Stimulated activated naive CD8-positive, alpha-beta T cell treated with anti-CD3 and anti-CD28 coated beads, Interleukin-15, amount 100 ng/mL, for 72 hours (primary cell): Measurements from ENCODE around the gene CD47.

ENCODE experiments used
- ATAC-seq: fragments of 150-1000 bp; cut with Tn5 transposase; 2 replicates; pipeline ENCODE4 v1.10.0; 2021; ENCODE audit warnings: mild to moderate bottlenecking, moderate library complexity
- DNase-seq, 2 donors: peaks; one replicate each; pipeline ENCODE4 v3.0.0; 2021 to 2022
- H3K27ac Mint-ChIP-seq, 2 donors: one replicate each; pipeline ENCODE4 v1.8.0; 2022; ENCODE audit warnings: mild to moderate bottlenecking in 2 of 2, mixed read lengths in 2 of 2, moderate library complexity in 2 of 2
- H3K27me3 Mint-ChIP-seq: one replicate; pipeline ENCODE4 v1.8.0; 2022; ENCODE audit warnings: mixed read lengths
- H3K4me1 Mint-ChIP-seq: one replicate; pipeline ENCODE4 v1.8.0; 2022; ENCODE audit warnings: mild to moderate bottlenecking, mixed read lengths
- H3K4me3 Mint-ChIP-seq, 2 donors: one replicate each; pipeline ENCODE4 v1.8.0; 2022; ENCODE audit warnings: mild to moderate bottlenecking in 2 of 2, mixed read lengths in 2 of 2, moderate library complexity in 1 of 2
- H3K9me3 Mint-ChIP-seq, 2 donors: one replicate each; pipeline ENCODE4 v1.8.0; 2022; ENCODE audit warnings: mixed read lengths in 2 of 2

The CD47 gene

DNA sequence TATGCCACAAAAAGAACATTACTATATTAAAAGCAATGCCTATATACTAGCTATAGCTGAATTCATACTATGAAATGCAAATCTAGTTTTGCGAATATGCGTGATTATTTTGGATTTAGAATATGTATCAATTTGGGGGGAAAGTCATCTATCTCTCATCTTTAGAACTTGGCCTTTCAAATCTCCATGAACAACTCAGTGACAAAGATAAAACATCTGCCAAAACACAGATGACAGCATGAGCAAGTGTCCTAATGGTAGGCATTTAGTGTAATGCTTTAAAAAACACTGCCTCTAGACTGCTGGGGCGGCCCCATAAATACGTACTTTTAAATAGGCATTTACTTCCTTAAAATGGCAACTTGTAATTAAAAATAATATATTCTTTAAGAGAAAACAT is 2.7 kb downstream of the CD47 start:
- DNase-seq (no peak), ATAC-seq (no peak)
- peaks cover 5 to 7% of the 10 kb centered on the region in 2 donors for H3K9me3 Mint-ChIP-seq
- peak overlapping the region; percentile 23 to 91 for H3K27ac Mint-ChIP-seq
- no peaks in the 10 kb centered on the region for H3K27me3 Mint-ChIP-seq
- peaks cover 19% of the 10 kb centered on the region for H3K4me1 Mint-ChIP-seq
- peak overlapping the region in 1 of 2 donors; percentile 46 for H3K4me3 Mint-ChIP-seq

DNA sequence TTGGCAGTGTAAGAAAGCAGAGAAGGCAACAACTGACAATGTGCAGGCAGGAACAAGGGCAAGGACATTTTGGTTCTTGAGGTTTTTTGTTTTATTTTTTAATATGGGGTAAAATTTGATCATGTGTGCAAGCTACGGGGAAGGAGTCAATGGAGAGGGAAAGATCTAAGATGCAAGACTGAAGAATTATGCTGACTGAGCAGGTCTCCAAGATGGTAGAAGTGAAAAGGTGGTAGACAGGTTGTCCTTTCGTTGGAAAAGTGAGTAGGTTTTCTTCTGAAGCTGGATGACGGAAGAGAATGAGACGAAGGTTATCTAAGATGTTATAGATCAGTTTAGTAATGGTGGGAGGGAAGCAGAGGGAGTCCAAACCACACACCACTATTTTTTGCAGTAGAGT is 4.2 kb downstream of the CD47 start:
- H3K4me1 Mint-ChIP-seq: peaks cover 11% of the 10 kb centered on the region
- no peak for ATAC-seq
- H3K27ac Mint-ChIP-seq: no peak overlapping the region
- H3K9me3 Mint-ChIP-seq: peaks cover 3 to 4% of the 10 kb centered on the region in 2 donors
- no peak overlapping the region for H3K4me3 Mint-ChIP-seq
- H3K27me3 Mint-ChIP-seq: no peaks in the 10 kb centered on the region
- DNase-seq: no peak

DNA sequence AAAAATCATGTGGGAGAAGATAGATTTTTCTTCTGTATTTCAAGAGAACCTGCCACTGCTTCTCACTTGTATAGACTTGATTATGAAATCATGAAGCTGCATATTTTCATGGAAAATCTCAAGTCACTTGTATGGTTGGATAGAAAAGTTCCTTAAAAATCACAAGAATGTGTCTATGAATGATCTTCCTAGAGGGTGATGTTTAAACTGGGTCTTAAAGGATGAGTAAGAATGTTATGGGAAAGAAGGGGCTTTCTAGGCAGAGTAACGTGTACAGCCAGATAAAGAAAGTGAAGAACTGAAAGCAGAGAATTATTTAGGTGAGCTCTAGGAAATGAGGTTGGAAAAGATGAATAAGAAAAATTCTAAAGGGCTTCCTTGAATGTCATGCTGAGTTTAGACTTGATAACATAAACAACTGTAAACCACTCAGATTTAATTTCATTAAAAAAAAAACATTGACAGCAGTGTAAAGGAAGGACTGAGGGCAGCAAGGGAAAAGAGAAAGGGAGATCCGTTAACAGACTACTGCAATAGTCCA is 5.0 kb downstream of the CD47 start:
- no peak overlapping the region for H3K27ac Mint-ChIP-seq
- no peak overlapping the region for H3K4me3 Mint-ChIP-seq
- no peaks in the 10 kb centered on the region for H3K27me3 Mint-ChIP-seq
- peaks cover 15% of the 10 kb centered on the region for H3K4me1 Mint-ChIP-seq
- DNase-seq: no peak
- ATAC-seq: no peak
- no peaks in the 10 kb centered on the region for H3K9me3 Mint-ChIP-seq

DNA sequence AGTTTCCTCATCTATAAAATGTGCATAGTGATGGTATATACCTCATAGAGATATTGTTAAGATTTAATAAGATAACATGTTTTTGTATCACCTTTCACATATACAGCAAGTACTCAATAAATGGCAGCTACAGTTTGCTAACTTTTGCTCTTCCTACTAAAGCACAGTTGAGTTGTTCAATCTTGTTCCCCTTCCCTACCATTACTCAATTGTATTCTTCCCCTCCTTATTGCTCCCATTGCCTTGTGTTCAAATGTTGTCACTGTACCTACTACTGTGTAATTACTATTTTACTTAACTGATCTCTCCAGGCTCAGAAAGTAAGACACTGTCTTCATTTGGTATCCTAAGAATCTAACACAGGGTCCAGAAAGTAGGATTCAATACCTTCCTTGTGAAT is 5.5 kb downstream of the CD47 start:
- Mint-ChIP-seq H3K9me3 (no peaks in the 10 kb centered on the region), H3K4me3 (no peak overlapping the region), H3K4me1 (peaks cover 20% of the 10 kb centered on the region), H3K27me3 (no peaks in the 10 kb centered on the region), H3K27ac (no peak overlapping the region)
- ATAC-seq: no peak
- DNase-seq: no peak

DNA sequence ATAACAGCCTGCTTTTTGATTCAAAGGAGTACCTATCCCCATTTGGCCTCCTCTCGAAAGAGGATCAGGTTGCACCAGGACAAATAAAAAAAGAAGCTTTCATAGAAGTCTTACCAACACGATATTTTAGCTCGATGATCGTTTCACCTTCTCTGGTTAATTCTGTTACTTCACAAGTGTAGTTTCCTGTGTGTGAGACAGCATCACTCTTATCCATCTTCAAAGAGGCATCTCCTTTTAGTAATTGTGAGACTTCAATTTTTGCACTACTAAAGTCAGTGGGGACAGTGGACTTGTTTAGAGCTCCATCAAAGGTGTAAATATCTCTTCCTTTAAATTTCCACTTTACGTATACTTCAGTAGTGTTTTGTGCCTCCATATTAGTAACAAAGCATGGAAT is 11.0 kb downstream of the CD47 start:
- Mint-ChIP-seq H3K4me1 (peaks cover 70% of the 10 kb centered on the region), H3K9me3 (no peaks in the 10 kb centered on the region), H3K27me3 (no peaks in the 10 kb centered on the region), H3K4me3 (peak overlapping the region; percentile 26 to 30), H3K27ac (no peak overlapping the region)
- DNase-seq (no peak), ATAC-seq (peak; percentile 60)

DNA sequence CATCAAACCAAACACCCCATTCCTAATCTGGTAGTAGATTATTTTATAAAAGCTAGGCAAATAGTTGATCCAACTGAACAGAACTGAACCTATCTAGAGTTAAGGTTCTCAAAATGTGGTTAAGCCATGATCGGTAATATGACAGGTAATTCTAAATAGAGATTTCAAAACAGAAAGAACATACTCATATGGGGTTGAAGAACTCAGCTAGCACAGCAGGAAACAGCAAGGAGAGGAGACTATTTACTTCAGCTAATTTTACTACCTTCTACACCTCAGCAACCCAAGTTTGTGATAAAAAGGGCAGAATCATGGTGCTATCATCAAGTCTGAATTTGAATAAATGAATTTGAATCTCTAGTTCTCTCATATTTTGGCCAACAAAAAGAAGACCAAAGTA is 11.8 kb downstream of the CD47 start:
- Mint-ChIP-seq H3K4me3 (peak overlapping the region; percentile 9 to 10), H3K4me1 (peaks cover 78% of the 10 kb centered on the region), H3K27me3 (no peaks in the 10 kb centered on the region), H3K27ac (peak overlapping the region in 1 of 2 donors; percentile 85), H3K9me3 (no peaks in the 10 kb centered on the region)
- ATAC-seq: peak; percentile 40
- DNase-seq: no peak

DNA sequence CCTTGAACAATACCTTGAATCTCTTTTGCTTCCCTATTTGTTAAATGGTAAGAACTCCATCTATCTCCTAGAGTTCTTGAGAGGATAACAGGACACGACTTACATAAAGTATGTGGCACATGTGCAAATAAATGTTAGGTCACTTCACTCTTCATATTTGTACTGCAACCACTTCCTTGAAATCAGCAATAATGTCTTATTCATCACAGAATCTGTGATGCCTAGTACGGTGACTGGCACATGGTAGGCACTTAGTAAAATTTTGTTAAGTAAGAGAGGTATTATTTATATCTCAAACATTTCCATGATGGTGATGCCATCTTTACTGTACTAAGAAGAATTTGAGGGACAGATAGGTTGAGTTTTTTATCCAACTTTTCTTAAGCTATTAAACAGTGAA is 14.3 kb downstream of the CD47 start:
- Mint-ChIP-seq H3K4me1 (peaks cover 93% of the 10 kb centered on the region), H3K9me3 (no peaks in the 10 kb centered on the region), H3K27me3 (no peaks in the 10 kb centered on the region), H3K4me3 (no peak overlapping the region), H3K27ac (no peak overlapping the region)
- DNase-seq (no peak), ATAC-seq (no peak)

DNA sequence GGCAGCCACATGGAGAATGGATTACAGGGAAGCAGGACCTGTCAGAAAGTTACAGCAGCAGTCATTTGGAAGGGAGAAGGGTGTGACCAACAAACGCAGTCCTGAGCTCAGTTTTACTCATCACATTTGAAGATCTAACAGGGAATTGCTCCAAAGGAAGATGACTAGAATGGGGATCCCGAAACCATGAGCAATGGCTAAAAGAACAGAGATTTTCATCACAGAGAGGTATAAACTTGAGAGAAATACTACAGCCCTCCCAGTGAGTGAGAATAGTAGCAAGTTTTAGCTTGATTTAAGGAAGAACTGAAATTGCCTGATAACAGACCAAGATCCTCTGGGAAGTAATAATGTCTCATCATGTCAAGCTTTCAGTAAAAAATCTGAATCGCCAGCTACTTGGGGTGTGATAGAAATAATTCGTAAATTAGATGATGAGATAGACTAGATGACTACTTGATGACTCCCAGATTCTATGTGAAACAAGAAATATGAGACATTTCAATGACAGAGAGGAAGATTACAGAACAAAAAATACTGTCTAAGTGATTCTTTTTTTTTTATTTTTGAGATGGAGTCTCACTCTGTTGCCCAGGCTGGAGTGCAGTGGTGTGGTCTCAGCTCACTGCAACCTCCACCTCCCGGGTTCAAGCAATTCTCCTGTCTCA is 16.9 kb downstream of the CD47 start:
- ATAC-seq (no peak), DNase-seq (no peak)
- H3K4me1 Mint-ChIP-seq: peaks cover 93% of the 10 kb centered on the region
- no peak overlapping the region for H3K4me3 Mint-ChIP-seq
- no peaks in the 10 kb centered on the region for H3K27me3 Mint-ChIP-seq
- no peaks in the 10 kb centered on the region for H3K9me3 Mint-ChIP-seq
- peak overlapping the region in 1 of 2 donors; percentile 61 for H3K27ac Mint-ChIP-seq

DNA sequence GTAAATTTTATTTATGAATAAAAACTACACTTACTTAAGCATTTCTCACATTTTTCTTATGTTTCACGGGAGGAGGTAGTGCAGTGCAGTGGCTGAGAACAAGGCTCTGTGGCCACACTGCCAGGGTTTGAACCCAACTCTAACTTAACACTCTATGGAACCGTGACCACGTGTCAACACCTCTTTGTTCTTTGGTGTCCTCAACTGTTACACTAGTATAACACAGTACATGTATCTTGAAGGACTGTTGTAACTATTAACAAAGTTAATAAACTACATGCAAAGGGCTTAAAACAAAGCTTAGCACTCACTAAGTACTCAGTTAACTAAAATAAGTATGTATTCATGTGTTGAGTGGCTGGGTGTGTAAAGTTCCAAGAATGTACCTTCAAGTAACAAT is 19.5 kb downstream of the CD47 start:
- Mint-ChIP-seq H3K4me1 (peaks cover 94% of the 10 kb centered on the region), H3K27ac (peak overlapping the region in 1 of 2 donors; percentile 75), H3K27me3 (no peaks in the 10 kb centered on the region), H3K4me3 (no peak overlapping the region), H3K9me3 (no peaks in the 10 kb centered on the region)
- DNase-seq (no peak), ATAC-seq (peak; percentile 70)

DNA sequence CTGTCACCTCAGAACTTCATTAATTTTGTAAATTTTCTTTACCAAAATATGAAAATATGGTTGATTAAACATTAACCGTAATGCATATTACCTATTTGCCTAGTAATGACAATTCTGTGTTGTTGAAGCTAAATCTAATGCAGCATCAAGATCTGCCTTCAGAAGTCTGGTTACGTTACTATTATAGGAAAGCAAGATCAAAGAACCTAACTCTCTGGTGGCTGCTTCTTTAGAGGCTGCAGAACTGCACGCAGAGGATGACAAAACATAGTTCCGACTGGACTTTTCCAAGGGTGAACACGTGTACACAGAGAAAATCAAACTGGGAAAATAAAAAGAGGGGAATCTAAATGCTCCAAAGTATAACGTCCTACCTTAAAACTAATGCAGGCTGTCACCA is 20.5 kb downstream of the CD47 start:
- peak overlapping the region in 1 of 2 donors; percentile 13 for H3K4me3 Mint-ChIP-seq
- no peak for ATAC-seq

DNA sequence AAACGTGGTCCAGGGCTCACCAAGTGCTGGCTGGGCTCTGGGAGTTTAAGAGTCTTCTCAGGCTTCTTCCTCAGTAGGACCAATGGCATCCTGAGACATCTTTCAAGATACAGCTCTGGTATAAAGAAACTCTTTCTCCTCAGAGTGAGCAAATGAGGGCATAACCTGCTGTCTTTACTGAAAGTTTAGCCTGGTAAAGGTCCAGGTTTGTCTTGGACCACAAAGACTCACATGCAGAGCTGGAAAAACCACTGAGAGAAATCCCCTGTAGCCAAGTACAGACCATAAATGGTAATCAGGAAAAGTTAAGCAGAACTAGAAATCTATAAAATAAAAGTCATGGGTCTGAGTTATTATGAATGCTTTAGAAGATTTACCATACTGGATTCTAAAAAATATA is 23.1 kb downstream of the CD47 start:
- no peaks in the 10 kb centered on the region for H3K9me3 Mint-ChIP-seq
- no peaks in the 10 kb centered on the region for H3K27me3 Mint-ChIP-seq
- peaks cover 89% of the 10 kb centered on the region for H3K4me1 Mint-ChIP-seq
- H3K27ac Mint-ChIP-seq: no peak overlapping the region
- H3K4me3 Mint-ChIP-seq: peak overlapping the region in 1 of 2 donors; percentile 14
- no peak for DNase-seq
- ATAC-seq: peak; percentile 57

More for the DNA sequence above, 20.5 kb downstream of the CD47 start:
- Mint-ChIP-seq H3K27me3 (no peaks in the 10 kb centered on the region), H3K27ac (peak overlapping the region in 1 of 2 donors; percentile 23), H3K9me3 (no peaks in the 10 kb centered on the region), H3K4me1 (peaks cover 92% of the 10 kb centered on the region)
- DNase-seq: no peak

DNA sequence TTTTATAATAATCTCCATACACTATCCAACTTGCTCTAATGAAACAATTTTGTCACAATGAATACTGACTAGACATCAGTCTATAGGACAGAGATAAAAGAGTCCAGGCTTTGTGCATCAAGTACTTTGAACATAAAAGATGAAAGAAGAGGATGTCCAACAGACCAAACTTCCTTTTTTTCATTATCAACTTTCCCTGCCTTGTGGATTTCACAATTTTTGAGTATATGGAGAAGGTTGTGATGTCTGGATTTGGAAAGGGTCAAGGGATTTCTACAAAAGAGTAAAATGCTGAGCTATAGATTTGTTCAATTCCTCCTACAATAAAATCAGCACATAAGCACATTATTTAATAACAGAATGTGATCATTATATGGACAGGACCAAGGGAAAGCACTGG is 25.7 kb downstream of the CD47 start:
- Mint-ChIP-seq H3K4me1 (peaks cover 76% of the 10 kb centered on the region), H3K9me3 (no peaks in the 10 kb centered on the region), H3K27me3 (no peaks in the 10 kb centered on the region), H3K27ac (peak overlapping the region in 1 of 2 donors; percentile 40), H3K4me3 (no peak overlapping the region)
- ATAC-seq (no peak), DNase-seq (no peak)

DNA sequence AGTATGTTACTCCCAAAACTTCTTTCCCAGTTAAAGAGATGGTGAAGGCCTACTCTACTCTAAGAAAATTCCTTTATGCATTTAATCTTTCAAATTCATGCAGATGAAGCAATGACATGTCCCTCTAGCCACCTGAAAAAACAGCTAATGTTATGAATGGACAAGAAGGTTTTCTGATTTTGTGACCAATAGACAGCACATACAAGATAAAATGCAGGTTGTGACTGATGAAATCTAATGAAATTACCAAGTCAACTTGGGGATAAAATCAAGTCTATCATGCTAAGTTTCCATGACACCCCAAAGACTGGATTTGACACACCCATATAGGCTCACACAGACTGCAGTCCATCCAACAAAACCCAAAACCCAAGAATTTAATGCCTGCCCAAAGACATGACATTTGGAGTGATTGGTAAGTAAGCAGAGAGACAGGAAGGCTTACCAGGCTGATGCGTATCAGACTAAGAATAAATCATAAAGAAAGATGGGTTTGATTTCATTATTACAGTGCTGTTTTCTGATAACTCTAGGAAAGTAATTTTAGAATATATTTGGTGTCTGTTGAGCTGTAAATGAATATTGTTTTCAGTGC is 26.4 kb downstream of the CD47 start:
- Mint-ChIP-seq H3K27me3 (no peaks in the 10 kb centered on the region), H3K4me1 (peaks cover 76% of the 10 kb centered on the region), H3K9me3 (no peaks in the 10 kb centered on the region), H3K4me3 (peak overlapping the region in 1 of 2 donors; percentile 31), H3K27ac (peak overlapping the region; percentile 93 to 95)
- ATAC-seq: peak; percentile 81
- no peak for DNase-seq

DNA sequence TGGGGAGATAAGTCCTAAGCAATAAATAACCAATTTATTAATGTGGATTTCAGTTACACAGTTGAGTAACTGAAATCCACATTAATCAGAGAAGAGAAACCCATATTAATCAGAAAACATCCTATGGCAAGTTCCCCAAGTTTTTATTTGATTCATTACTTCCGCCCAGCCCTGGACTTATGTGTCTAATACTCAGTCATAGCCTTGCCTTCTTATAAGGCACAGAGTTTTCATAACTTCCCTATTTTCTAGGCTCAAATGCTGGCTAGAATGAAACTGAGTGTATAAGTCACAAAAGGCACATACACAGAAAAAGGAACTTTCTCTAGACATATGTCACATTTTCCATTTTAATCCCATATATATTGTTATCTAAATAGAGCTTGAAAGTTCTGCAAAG is 28.8 kb downstream of the CD47 start:
- ATAC-seq (peak; percentile 48), DNase-seq (no peak)
- peaks cover 57% of the 10 kb centered on the region for H3K4me1 Mint-ChIP-seq
- H3K27ac Mint-ChIP-seq: peak overlapping the region in 1 of 2 donors; percentile 35
- no peaks in the 10 kb centered on the region for H3K9me3 Mint-ChIP-seq
- H3K4me3 Mint-ChIP-seq: no peak overlapping the region
- H3K27me3 Mint-ChIP-seq: no peaks in the 10 kb centered on the region

DNA sequence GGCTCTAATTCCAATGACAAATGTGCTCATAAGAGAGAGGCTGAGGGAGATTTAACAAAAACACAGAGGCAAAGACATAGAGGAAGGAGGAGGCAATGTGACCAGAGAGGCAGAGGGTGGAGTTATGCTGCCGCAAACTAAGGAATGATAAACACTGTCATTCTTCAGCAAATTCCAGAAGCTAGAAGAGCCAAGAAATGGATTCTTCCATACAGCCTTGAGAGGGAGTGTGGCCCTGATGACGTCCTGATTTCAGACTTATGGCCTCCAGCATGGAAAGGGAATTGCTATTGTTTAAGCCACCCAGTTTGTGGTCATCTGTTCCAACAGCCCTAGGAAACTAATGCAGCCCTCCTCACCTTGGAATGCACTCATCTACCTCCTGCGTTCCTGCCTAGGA is 30.5 kb downstream of the CD47 start:
- Mint-ChIP-seq H3K4me3 (no peak overlapping the region), H3K27ac (no peak overlapping the region), H3K4me1 (peaks cover 54% of the 10 kb centered on the region), H3K9me3 (no peaks in the 10 kb centered on the region), H3K27me3 (no peaks in the 10 kb centered on the region)
- ATAC-seq (no peak), DNase-seq (no peak)

DNA sequence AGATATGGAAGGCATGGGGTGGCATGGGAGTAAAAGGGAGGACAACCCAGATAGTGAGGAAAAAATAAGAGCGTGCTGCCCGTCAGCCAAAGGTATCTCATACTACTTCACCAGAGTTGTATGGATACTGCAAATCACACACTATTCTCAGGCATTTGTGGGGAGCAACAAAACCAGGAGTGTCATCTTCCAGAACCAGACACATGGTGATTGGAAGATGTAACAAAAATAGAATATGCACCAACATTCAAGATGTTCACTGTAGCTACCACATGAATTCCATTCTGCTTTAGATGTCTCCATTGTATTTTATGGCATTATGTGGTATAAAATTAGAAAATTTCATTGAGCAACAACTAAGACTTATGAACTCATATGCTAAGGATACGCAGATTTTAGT is 34.9 kb downstream of the CD47 start:
- H3K9me3 Mint-ChIP-seq: no peaks in the 10 kb centered on the region
- H3K27me3 Mint-ChIP-seq: no peaks in the 10 kb centered on the region
- peaks cover 50% of the 10 kb centered on the region for H3K4me1 Mint-ChIP-seq
- ATAC-seq (no peak), DNase-seq (no peak)
- H3K27ac Mint-ChIP-seq: peak overlapping the region; percentile 0 to 72
- no peak overlapping the region for H3K4me3 Mint-ChIP-seq
